GM18499 (cell line): ENCODE results near the gene C3.
"Not testable (repeated sequence)": the region's sequence is repeated elsewhere in the genome, so short reads cannot be mapped to it uniquely, and the experiment has no call there.

Experiments
- ATAC-seq: cut with Tn5 transposase; IDR thresholded peaks from one replicate; pipeline ENCODE4 v1.9.1; 2021; ENCODE audit warnings: moderate number of reproducible peaks; ENCODE audit not compliant: insufficient read depth, unreplicated experiment

C3 gene

DNA sequence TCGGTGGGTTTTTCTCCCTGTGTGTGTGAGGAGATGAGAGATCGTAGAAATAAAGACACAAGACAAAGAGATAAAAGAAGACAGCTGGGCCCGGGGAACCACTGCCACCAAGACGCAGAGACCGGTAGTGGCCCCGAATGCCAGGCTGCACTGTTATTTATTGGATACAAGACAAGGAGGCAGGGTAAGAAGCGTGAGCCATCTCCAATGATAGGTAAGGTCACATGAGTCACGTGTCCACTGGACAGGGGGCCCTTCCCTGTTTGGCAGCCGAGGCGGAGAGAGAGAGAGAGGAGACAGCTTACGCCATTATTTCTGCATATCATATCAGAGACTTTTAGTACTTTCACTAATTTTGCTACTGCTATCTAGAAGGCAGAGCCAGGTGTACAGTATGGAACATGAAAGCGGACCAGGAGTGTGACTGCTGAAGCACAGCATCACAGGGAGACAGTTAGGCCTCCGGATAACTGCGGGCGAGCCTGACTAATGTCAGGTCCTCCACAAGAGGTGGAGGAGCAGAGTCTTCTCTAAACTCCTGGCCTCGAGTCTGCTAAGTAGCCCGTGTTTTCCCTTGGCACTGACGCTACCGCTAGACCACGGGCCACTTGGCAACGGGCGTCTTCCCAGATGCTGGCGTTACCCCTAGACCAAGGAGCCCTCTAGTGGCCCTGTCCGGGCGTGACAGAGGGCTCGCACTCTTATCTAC is 87.5 kb downstream of the C3 start:
- ATAC-seq: not testable (repeated sequence)

DNA sequence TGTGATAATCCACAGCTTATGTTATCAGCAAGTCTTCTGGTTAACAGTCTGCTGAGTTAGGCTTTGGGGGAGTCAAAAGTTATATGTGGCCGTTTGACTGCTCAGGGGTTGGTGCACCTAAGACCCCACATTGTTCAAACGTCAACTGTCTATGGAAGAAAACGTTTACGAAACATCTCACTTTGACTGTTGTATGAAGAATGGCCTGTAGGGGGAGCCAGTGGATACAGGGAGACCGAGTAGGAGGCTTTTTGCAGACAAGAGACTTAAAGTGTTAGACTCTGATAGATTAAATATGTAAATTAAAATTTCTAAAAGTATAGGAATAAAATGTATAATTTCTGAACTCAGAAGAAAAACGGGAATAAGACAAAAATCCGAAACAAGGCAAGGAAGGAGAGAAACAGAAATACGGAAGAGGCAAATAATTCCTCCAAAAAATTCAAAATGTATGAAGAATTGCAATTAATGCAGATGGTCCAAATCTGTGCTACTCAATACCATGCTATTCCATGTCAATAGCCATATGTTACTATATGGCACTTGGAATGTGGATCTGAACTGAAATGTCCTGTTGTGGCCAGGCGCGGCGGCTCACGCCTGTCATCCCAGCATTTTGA is 88.3 kb downstream of the C3 start:
- no peak for ATAC-seq
